H9 (cell line): Measurements from ENCODE around the gene FSTL4. TPM values are rescaled to one million over a fixed set of nuclear protein-coding genes. Genes with fewer than 3 reads are reported as not detected.

ENCODE experiments used
- DNase-seq: peaks from one replicate; pipeline ENCODE4 v3.0.0-alpha.2; 2017
- H2AFZ ChIP-seq: one replicate; pipeline ENCODE4 v1.6.1; 2013; ENCODE audit warnings: mild to moderate bottlenecking, low read length, control low read depth, moderate library complexity
- H2AK5ac ChIP-seq: 2 replicates; pipeline ENCODE4 v1.6.1; 2013; ENCODE audit warnings: low read length, control low read depth, mixed read lengths; ENCODE audit not compliant: insufficient read length
- H2BK120ac ChIP-seq: one replicate; pipeline ENCODE4 v1.6.1; 2013; ENCODE audit warnings: low read depth, mild to moderate bottlenecking, low read length, control low read depth, inconsistent platforms; ENCODE audit not compliant: poor library complexity, severe bottlenecking
- H2BK12ac ChIP-seq: 2 replicates; pipeline ENCODE4 v1.6.1; 2013; ENCODE audit warnings: low read length, control low read depth, mixed read lengths, low read depth; ENCODE audit not compliant: insufficient read length
- H2BK15ac ChIP-seq: 2 replicates; pipeline ENCODE4 v1.6.1; 2013; ENCODE audit warnings: low read depth, low read length, control low read depth
- H2BK20ac ChIP-seq: one replicate; pipeline ENCODE4 v1.6.1; 2013; ENCODE audit warnings: low read depth, mild to moderate bottlenecking, low read length, control low read depth, inconsistent platforms; ENCODE audit not compliant: poor library complexity, severe bottlenecking
- H2BK5ac ChIP-seq: 2 replicates; pipeline ENCODE4 v1.6.1; 2013; ENCODE audit warnings: low read length, control low read depth, mixed read lengths; ENCODE audit not compliant: insufficient read length
- H3K14ac ChIP-seq: 2 replicates; pipeline ENCODE4 v1.6.1; 2013; ENCODE audit warnings: low read length, control low read depth; ENCODE audit not compliant: insufficient read depth
- H3K18ac ChIP-seq: 2 replicates; pipeline ENCODE4 v1.6.1; 2013; ENCODE audit warnings: low read depth, mild to moderate bottlenecking, mixed read lengths, low read length, control low read depth; ENCODE audit not compliant: insufficient read length
- H3K23ac ChIP-seq: 2 replicates; pipeline ENCODE4 v1.6.1; 2013; ENCODE audit warnings: low read length, control low read depth, mixed read lengths, low read depth; ENCODE audit not compliant: insufficient read length
- H3K23me2 ChIP-seq: 2 replicates; pipeline ENCODE4 v1.6.1; 2013; ENCODE audit warnings: low read depth, mild to moderate bottlenecking, mixed read lengths, low read length, control low read depth; ENCODE audit not compliant: insufficient read length, poor library complexity, severe bottlenecking
- H3K27ac ChIP-seq: 2 replicates; pipeline ENCODE4 v1.5.1; 2013; ENCODE audit warnings: low read length, control low read depth, mixed read lengths, low read depth; ENCODE audit not compliant: insufficient read length
- H3K27me3 ChIP-seq: 2 replicates; pipeline ENCODE4 v1.6.1; 2013; ENCODE audit warnings: low read length, control low read depth, inconsistent platforms; ENCODE audit not compliant: insufficient read depth
- H3K4ac ChIP-seq: 2 replicates; pipeline ENCODE4 v1.6.1; 2013; ENCODE audit warnings: low read depth, mild to moderate bottlenecking, control low read depth, inconsistent platforms, low read length, moderate library complexity
- H3K4me1 ChIP-seq: 2 replicates; pipeline ENCODE4 v1.6.1; 2013; ENCODE audit warnings: low read length, control low read depth, inconsistent platforms; ENCODE audit not compliant: insufficient read depth
- H3K4me2 ChIP-seq: 2 replicates; pipeline ENCODE4 v1.6.1; 2013; ENCODE audit warnings: low read length, control low read depth, mixed read lengths; ENCODE audit not compliant: insufficient read length, insufficient read depth
- H3K56ac ChIP-seq: 2 replicates; pipeline ENCODE4 v1.6.1; 2013; ENCODE audit warnings: low read depth, mild to moderate bottlenecking, mixed read lengths, low read length, control low read depth; ENCODE audit not compliant: insufficient read length
- H3K79me1 ChIP-seq: 2 replicates; pipeline ENCODE4 v1.6.1; 2013; ENCODE audit warnings: low read depth, mild to moderate bottlenecking, moderate library complexity, low read length, control low read depth, inconsistent platforms; ENCODE audit not compliant: insufficient read depth, poor library complexity, severe bottlenecking
- H3K79me2 ChIP-seq: 2 replicates; pipeline ENCODE4 v1.6.1; 2013; ENCODE audit warnings: low read length, control low read depth, inconsistent platforms; ENCODE audit not compliant: insufficient read depth
- H3K9ac ChIP-seq: 2 replicates; pipeline ENCODE4 v1.6.1; 2013; ENCODE audit warnings: low read length, control low read depth, mixed read lengths; ENCODE audit not compliant: insufficient read length; ENCODE audit errors: extremely low read depth
- H3K9me3 ChIP-seq: one replicate; pipeline ENCODE4 v1.6.1; 2013; ENCODE audit warnings: low read depth, low read length, inconsistent platforms; ENCODE audit not compliant: control insufficient read depth
- H3T11ph ChIP-seq: one replicate; pipeline ENCODE4 v1.6.1; 2013; ENCODE audit warnings: mild to moderate bottlenecking, low read length, control low read depth, inconsistent platforms
- H4K20me1 ChIP-seq: one replicate; pipeline ENCODE4 v1.6.1; 2013; ENCODE audit not compliant: control insufficient read depth, insufficient read length, insufficient read depth
- H4K5ac ChIP-seq: 2 replicates; pipeline ENCODE4 v1.6.1; 2013; ENCODE audit warnings: low read depth, mild to moderate bottlenecking, mixed read lengths, low read length, control low read depth; ENCODE audit not compliant: insufficient read length
- H4K8ac ChIP-seq: replicated peaks from 2 replicates; pipeline ENCODE4 v1.6.1; 2013; ENCODE audit warnings: low read length, control low read depth, mixed read lengths, low read depth; ENCODE audit not compliant: insufficient read length
- H4K91ac ChIP-seq: 2 replicates; pipeline ENCODE4 v1.6.1; 2013; ENCODE audit warnings: low read depth, mild to moderate bottlenecking, moderate library complexity, mixed read lengths, low read length, control low read depth; ENCODE audit not compliant: insufficient read length
- H3K27ac Mint-ChIP-seq, 3 experiments: 2 replicates in 2 of 3; 3 replicates in 1 of 3; pipeline ENCODE4 v1.8.0; 2020 to 2021; ENCODE audit warnings: mixed read lengths in 3 of 3, mild to moderate bottlenecking in 1 of 3, moderate library complexity in 1 of 3
- H3K27me3 Mint-ChIP-seq: 2 replicates; pipeline ENCODE4 v1.8.0; 2021; ENCODE audit warnings: low read depth, mild to moderate bottlenecking, moderate library complexity, mixed read lengths
- H3K36me3 Mint-ChIP-seq, 3 experiments: 2 replicates in 2 of 3; 3 replicates in 1 of 3; pipeline ENCODE4 v1.8.0; 2020 to 2021; ENCODE audit warnings: low read depth in 3 of 3, mixed read lengths in 3 of 3; ENCODE audit not compliant: insufficient read depth in 1 of 3
- H3K4me1 Mint-ChIP-seq, 2 experiments: 2 replicates each; pipeline ENCODE4 v1.8.0; 2020; ENCODE audit warnings: mixed read lengths in 2 of 2
- H3K4me3 Mint-ChIP-seq, 2 experiments: 2 replicates in 1 of 2; 3 replicates in 1 of 2; pipeline ENCODE4 v1.8.0; 2020 to 2021; ENCODE audit warnings: mild to moderate bottlenecking in 2 of 2, mixed read lengths in 2 of 2, moderate library complexity in 1 of 2
- H3K9me3 Mint-ChIP-seq, 2 experiments: 2 replicates in 1 of 2; 3 replicates in 1 of 2; pipeline ENCODE4 v1.8.0; 2020; ENCODE audit warnings: mild to moderate bottlenecking in 2 of 2, mixed read lengths in 2 of 2, moderate library complexity in 1 of 2
- WGBS: extraction: QIAGEN DNeasy Blood & Tissue Kit; methylation state at CpG from one replicate; pipeline ENCODE4 v1.1.7; 2013; ENCODE audit warnings: missing lambda C conversion rate, low lambda C conversion rate, mixed read lengths; ENCODE audit not compliant: insufficient read length; ENCODE audit errors: extremely low coverage; 5-methylcytosine and 5-hydroxymethylcytosine counted together
- total RNA-seq: library from RNA; stranded (reverse); gene quantifications from 2 replicates; pipeline ENCODE4 v1.2.1, GENCODE V29; 2021
- TF ChIP-seq, protein P1 (sequence below): fragments of 200-600 bp; sonication (generic); conservative IDR thresholded peaks from 3 replicates; pipeline ENCODE4 v1.8.0; 2021; ENCODE audit warnings: antibody characterized with exemption, mild to moderate bottlenecking

Gene FSTL4
- total RNA-seq, 1 experiment from 2014 or later, result 5.7 TPM

DNA sequence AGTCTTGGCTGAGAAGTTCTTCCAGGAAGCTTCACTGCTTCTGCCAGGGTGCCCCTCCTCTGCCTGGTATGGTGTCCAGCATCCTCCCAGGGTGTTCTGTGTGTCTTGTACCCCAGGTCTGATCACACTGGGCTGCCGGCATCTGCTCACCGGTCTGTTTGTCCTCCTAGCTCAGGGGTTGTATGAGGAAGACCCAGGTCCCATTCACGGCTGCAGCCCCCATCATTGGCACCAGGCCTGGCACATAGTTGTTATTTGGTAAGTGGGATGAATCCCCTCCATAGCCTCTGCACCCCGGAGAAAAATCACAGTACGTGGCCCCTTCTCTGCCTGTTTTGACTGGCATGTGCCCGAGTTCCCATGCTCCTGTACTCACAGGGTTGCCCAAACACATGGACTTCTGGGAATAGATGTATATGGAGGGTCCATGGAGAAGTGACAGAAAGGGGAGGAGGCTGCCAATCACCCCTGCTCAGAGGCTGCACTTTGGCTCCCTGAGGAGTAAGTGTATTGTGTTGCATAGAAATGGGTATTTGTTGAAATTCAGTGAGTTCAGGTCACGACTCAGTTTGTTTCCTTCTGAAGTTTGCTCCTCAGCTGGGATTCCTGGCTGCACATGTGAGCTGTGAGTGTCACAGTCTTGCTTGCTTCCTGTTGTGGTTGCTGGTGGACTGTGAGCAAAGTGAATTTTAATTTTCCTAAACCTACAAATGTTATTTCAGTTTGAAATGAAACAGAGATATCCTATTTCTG lies 464.4 kb downstream of the FSTL4 start:
- H3K9me3 ChIP-seq, result no peaks in the 10 kb centered on the region
- TF ChIP-seq, protein P1, sequence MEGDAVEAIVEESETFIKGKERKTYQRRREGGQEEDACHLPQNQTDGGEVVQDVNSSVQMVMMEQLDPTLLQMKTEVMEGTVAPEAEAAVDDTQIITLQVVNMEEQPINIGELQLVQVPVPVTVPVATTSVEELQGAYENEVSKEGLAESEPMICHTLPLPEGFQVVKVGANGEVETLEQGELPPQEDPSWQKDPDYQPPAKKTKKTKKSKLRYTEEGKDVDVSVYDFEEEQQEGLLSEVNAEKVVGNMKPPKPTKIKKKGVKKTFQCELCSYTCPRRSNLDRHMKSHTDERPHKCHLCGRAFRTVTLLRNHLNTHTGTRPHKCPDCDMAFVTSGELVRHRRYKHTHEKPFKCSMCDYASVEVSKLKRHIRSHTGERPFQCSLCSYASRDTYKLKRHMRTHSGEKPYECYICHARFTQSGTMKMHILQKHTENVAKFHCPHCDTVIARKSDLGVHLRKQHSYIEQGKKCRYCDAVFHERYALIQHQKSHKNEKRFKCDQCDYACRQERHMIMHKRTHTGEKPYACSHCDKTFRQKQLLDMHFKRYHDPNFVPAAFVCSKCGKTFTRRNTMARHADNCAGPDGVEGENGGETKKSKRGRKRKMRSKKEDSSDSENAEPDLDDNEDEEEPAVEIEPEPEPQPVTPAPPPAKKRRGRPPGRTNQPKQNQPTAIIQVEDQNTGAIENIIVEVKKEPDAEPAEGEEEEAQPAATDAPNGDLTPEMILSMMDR, result no peak
- H2BK120ac ChIP-seq, result no peak overlapping the region
- peaks cover 0 to 6% (median 4%) of the 10 kb centered on the region in 3 experiments; a peak in 4 of 7 replicates for H3K36me3 Mint-ChIP-seq
- H3K56ac ChIP-seq, result no peak overlapping the region
- no peaks in the 10 kb centered on the region; the same call in 1 of the 2 replicates for H3K27me3 ChIP-seq
- H3K9me3 Mint-ChIP-seq, result peaks cover 8 to 11% of the 10 kb centered on the region in 2 experiments; a peak in 4 of 5 replicates
- no peak overlapping the region for H4K8ac ChIP-seq
- no peak overlapping the region for H3K27ac ChIP-seq
- H3K4me1 ChIP-seq, result no peaks in the 10 kb centered on the region
- no peak overlapping the region for H3K23ac ChIP-seq
- no peak overlapping the region for H2AK5ac ChIP-seq
- H4K91ac ChIP-seq, result no peak overlapping the region
- no peak overlapping the region for H3K4ac ChIP-seq
- H3K27ac Mint-ChIP-seq, result no peak overlapping the region
- no peak overlapping the region for H3K4me2 ChIP-seq
- H3K4me3 Mint-ChIP-seq, result no peak overlapping the region
- no peak overlapping the region for H2BK12ac ChIP-seq
- H3K23me2 ChIP-seq, result no peaks in the 10 kb centered on the region
- no peak overlapping the region for H3K14ac ChIP-seq
- peaks cover 6 to 7% of the 10 kb centered on the region in 2 experiments; a peak in 3 of 4 replicates for H3K4me1 Mint-ChIP-seq
- no peak overlapping the region for H3T11ph ChIP-seq
- WGBS, result no CpG with 5 or more reads among the region's 7 CpGs
- no peaks in the 10 kb centered on the region for H3K79me1 ChIP-seq
- no peak overlapping the region for H3K18ac ChIP-seq
- H2BK15ac ChIP-seq, result no peak overlapping the region
- H2AFZ ChIP-seq, result no peak overlapping the region
- peaks cover 1% of the 10 kb centered on the region; the same call in 1 of the 2 replicates for H3K27me3 Mint-ChIP-seq
- no peaks in the 10 kb centered on the region for H3K79me2 ChIP-seq
- no peak overlapping the region for H2BK5ac ChIP-seq
- no peaks in the 10 kb centered on the region for H4K20me1 ChIP-seq
- no peak for DNase-seq
- no peak overlapping the region for H2BK20ac ChIP-seq
- H3K9ac ChIP-seq, result no peak overlapping the region
- H4K5ac ChIP-seq, result no peak overlapping the region
